Activated naive CD8-positive, alpha-beta T cell treated with anti-CD3 and anti-CD28 coated beads, Interleukin-2, amount 10 ng/mL, durations not matched to agents 7 days and 5 days (primary cell): Measurements from ENCODE around the gene RHBDL1. TPM values are rescaled to one million over a fixed set of nuclear protein-coding genes. Genes with fewer than 3 reads are reported as not detected.

Source experiments
- ATAC-seq: fragments of 150-1000 bp; cut with Tn5 transposase; one replicate; pipeline ENCODE4 v1.10.0; 2021; ENCODE audit warnings: low read depth, moderate library complexity
- POLR2A ChIA-PET: fragments of 350-600 bp; sonication (Branson Sonifier 250); formaldehyde crosslinking; loops from one replicate; lab custom pipeline; 2021; ENCODE audit warnings: antibody characterized with exemption; lab: Charles Lee
- DNase-seq: peaks from one replicate; pipeline ENCODE4 v3.0.0; 2021
- H3K27ac Mint-ChIP-seq: one replicate; pipeline ENCODE4 v1.8.0; 2022; ENCODE audit warnings: mild to moderate bottlenecking, mixed read lengths
- H3K27me3 Mint-ChIP-seq: one replicate; pipeline ENCODE4 v1.8.0; 2022; ENCODE audit warnings: mild to moderate bottlenecking, moderate library complexity, mixed read lengths
- H3K36me3 Mint-ChIP-seq: one replicate; pipeline ENCODE4 v1.8.0; 2021; ENCODE audit warnings: mild to moderate bottlenecking, mixed read lengths
- H3K4me1 Mint-ChIP-seq: one replicate; pipeline ENCODE4 v1.8.0; 2021; ENCODE audit warnings: mixed read lengths
- H3K4me3 Mint-ChIP-seq: one replicate; pipeline ENCODE4 v1.8.0; 2022; ENCODE audit warnings: mild to moderate bottlenecking, moderate library complexity, mixed read lengths
- H3K9me3 Mint-ChIP-seq: one replicate; pipeline ENCODE4 v1.8.0; 2021; ENCODE audit warnings: mixed read lengths
- total RNA-seq, 2 experiments: library from RNA; stranded (reverse); gene quantifications; one replicate each; pipeline ENCODE4 v1.2.3, GENCODE V29; 2021

Gene RHBDL1
- total RNA-seq, 2 experiments from 2014 or later, result 1.1 to 1.7 TPM

- no peak within 1 kb of the TSS for H3K27ac Mint-ChIP-seq
- POLR2A ChIA-PET, result interaction anchor here (0.6 to 2.3 kb wide), 6 partner anchors 10 to 1219 kb away, joined by 3 to 11 read pairs (median 5); partner anchors contain the start of genes CHTF18, CIAO3 and RPUSD1
Observed at GRCh38 chr16:714558-715476, 39.3 kb downstream of the RHBDL1 start, which contains the start of gene METRN. TSS of gene METRN (plus strand) at chr16:715118. CDS start at chr16:715290, 172 bp downstream.

DNA sequence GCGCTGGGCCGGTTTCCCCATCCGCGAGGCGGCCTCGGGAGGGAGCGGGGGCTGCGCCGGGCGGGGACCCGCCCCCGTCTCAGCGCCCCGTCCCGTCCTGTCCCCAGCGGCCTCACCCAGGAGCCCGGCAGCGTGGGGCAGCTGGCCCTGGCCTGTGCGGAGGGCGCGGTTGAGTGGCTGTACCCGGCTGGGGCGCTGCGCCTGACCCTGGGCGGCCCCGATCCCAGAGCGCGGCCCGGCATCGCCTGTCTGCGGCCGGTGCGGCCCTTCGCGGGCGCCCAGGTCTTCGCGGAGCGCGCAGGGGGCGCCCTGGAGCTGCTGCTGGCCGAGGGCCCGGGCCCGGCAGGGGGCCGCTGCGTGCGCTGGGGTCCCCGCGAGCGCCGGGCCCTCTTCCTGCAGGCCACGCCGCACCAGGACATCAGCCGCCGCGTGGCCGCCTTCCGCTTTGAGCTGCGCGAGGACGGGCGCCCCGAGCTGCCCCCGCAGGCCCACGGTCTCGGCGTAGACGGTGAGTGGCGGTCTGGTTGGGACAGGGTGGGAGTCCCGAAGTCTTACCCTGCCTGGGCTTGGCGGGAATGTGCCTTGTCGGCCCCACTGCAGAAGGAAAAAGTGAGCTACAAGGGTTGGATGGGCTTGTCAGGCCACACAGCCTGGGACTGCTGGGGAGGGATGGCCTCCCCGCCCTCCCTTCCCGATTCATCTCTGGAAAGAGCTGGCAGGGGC is 40.2 kb downstream of the RHBDL1 start:
- H3K4me1 Mint-ChIP-seq, result peaks cover 7% of the 10 kb centered on the region
- H3K27ac Mint-ChIP-seq, result no peak overlapping the region
- no peaks in the 10 kb centered on the region for H3K9me3 Mint-ChIP-seq
- ATAC-seq (peak; percentile 9), DNase-seq (no peak)
- H3K36me3 Mint-ChIP-seq, result no peaks in the 10 kb centered on the region
- POLR2A ChIA-PET, result interaction anchor here (0.6 to 2.3 kb wide), 7 partner anchors 9 to 1218 kb away, joined by 3 to 11 read pairs (median 5); partner anchors contain the start of genes CHTF18, CIAO3 and RPUSD1
- peak overlapping the region; percentile 25 for H3K4me3 Mint-ChIP-seq
- peaks cover 14% of the 10 kb centered on the region for H3K27me3 Mint-ChIP-seq

More at GRCh38 chr16:714558-715476, 39.3 kb downstream of the RHBDL1 start, which contains the start of gene METRN:
- Mint-ChIP-seq H3K9me3 (no peaks in the 10 kb centered on the region), H3K27me3 (peaks cover 14% of the 10 kb centered on the region), H3K4me3 (peak within 1 kb of the TSS; percentile 25), H3K4me1 (peaks cover 4% of the 10 kb centered on the region), H3K36me3 (no peaks in the 10 kb centered on the region)
- ATAC-seq (peak; percentile 84), DNase-seq (peak; percentile 97)

- Mint-ChIP-seq H3K27me3 (peaks cover 13% of the 10 kb centered on the region), H3K36me3 (no peaks in the 10 kb centered on the region), H3K4me1 (peaks cover 7% of the 10 kb centered on the region), H3K9me3 (no peaks in the 10 kb centered on the region), H3K27ac (no peak overlapping the region), H3K4me3 (peak overlapping the region; percentile 42)
- POLR2A ChIA-PET, result interaction anchor here (1.0 to 2.3 kb wide), 5 partner anchors 9 to 24 kb away, joined by 3 to 11 read pairs (median 5); partner anchors contain the start of gene CIAO3
- DNase-seq (no peak), ATAC-seq (no peak)
Observed at GRCh38 chr16:716200-716568, 40.7 kb downstream of the RHBDL1 start.

DNA sequence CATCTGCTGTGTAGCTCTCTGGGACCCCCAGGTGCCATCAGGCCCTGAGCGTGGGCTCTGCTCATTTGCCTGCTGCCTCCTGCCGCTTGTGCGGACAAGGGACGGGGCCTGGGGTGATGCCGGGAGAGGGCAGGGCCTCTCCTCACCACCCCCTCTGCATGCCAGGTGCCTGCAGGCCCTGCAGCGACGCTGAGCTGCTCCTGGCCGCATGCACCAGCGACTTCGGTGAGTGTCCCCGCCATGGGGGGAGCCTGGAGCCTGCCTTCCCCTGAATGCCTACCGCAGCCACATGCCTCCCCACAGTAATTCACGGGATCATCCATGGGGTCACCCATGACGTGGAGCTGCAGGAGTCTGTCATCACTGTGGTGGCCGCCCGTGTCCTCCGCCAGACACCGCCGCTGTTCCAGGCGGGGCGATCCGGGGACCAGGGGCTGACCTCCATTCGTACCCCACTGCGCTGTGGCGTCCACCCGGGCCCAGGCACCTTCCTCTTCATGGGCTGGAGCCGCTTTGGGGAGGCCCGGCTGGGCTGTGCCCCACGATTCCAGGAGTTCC is 41.4 kb downstream of the RHBDL1 start:
- ATAC-seq, result no peak
- H3K36me3 Mint-ChIP-seq, result no peaks in the 10 kb centered on the region
- H3K4me1 Mint-ChIP-seq, result peaks cover 7% of the 10 kb centered on the region
- H3K4me3 Mint-ChIP-seq, result no peak overlapping the region
- no peaks in the 10 kb centered on the region for H3K9me3 Mint-ChIP-seq
- POLR2A ChIA-PET, result interaction anchor here (1.1 to 2.3 kb wide), 3 partner anchors 10 to 21 kb away, joined by 3 to 11 read pairs (median 5); no protein-coding TSS in a partner anchor
- no peak overlapping the region for H3K27ac Mint-ChIP-seq
- H3K27me3 Mint-ChIP-seq, result peaks cover 12% of the 10 kb centered on the region
- no peak for DNase-seq

DNA sequence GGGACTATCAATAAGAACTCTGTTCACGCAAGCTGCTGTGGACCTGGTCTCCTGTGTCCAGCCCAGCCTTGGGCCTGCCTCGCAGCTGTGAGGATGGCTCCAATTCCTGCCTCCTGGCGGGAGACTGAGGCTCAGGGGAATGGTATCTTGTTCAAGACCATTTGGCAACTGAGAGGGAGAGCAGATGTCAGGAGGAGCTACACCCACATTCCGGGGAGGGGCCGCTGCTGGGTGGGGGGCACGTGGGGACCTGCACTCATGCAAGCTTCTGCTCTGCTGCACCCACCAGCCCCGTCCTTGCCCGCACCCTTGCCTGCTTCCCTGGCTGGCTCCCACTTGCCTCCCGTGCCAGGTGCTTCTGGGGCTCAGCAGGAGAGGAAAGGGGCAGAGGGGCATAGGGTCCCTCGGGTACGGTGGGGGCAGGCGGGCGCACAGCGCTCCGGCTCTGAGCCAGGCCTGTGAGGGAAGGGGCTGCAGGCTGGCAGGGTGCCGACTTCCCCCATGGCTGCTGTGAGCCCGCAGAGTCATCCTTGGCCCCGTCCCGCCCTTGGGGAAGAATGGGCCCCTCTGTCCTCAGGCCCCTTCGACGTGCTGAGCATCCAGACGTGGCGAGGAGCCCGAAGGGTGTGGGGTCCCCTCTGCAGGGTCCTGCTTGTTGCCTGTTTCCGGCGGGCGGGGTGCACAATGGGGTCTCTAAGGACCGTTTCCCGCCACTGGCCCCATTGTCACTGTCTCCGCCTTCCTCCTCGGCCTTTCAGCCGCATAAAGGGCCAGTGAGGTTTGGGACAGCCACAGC is 42.2 kb downstream of the RHBDL1 start:
- DNase-seq, result no peak
- Mint-ChIP-seq H3K4me3 (no peak overlapping the region), H3K27me3 (peaks cover 11% of the 10 kb centered on the region), H3K27ac (no peak overlapping the region), H3K36me3 (no peaks in the 10 kb centered on the region), H3K9me3 (no peaks in the 10 kb centered on the region), H3K4me1 (peaks cover 7% of the 10 kb centered on the region)
- no peak for ATAC-seq
- POLR2A ChIA-PET, result interaction anchor here (0.6 kb wide), 1 partner anchor 19 kb away, joined by 3 read pairs; no protein-coding TSS in a partner anchor

DNA sequence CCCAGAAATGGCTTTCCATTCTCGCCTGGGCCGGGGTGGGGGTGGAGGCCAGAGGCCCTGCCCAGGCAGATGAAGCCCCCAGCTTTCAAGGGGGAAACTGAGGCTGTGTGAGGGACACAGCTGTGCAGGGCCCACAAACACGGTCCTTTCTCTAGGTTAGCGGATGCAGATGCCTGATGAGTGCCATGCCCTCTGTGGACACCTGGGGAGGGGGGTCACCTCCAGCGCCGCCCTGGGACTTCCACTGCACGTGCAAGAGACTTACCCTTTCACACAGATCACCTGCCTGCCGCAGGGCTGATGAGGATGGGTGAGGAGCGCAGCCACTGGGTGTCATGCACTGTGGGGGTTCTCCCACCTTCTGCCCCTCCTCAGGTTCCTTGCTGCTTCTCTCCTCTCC is 42.9 kb downstream of the RHBDL1 start:
- no peak overlapping the region for H3K4me3 Mint-ChIP-seq
- H3K4me1 Mint-ChIP-seq, result peaks cover 7% of the 10 kb centered on the region
- POLR2A ChIA-PET, result interaction anchor here (0.6 kb wide), 1 partner anchor 20 kb away, joined by 3 read pairs; no protein-coding TSS in a partner anchor

DNA sequence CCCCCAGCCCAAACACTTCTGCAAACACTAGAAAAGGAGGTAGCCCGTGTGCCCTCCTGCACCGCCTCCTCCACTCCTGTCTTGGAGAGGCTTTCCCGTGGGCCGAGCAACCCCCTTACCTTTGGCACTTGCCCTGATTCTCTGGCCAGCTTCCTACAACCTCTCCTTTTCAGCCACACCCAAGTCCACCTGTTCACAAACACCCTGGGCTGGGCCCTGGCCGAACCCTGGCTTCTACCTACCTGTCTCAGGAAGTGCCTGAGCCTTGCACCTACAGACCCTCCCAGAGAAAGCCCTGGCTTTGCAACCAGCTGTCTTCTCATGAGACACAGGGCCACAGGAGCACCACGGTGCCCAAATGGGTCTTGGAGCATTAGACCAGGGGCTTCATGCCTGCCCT is 43.5 kb downstream of the RHBDL1 start:
- Mint-ChIP-seq H3K36me3 (no peaks in the 10 kb centered on the region), H3K9me3 (no peaks in the 10 kb centered on the region), H3K4me1 (peaks cover 7% of the 10 kb centered on the region), H3K4me3 (no peak overlapping the region), H3K27me3 (peaks cover 7% of the 10 kb centered on the region), H3K27ac (no peak overlapping the region)
- DNase-seq, result no peak
- POLR2A ChIA-PET, result interaction anchor here (1.6 kb wide), 1 partner anchor 10 kb away, joined by 7 read pairs; no protein-coding TSS in a partner anchor
- no peak for ATAC-seq

More for the DNA sequence above, 42.9 kb downstream of the RHBDL1 start:
- Mint-ChIP-seq H3K27ac (no peak overlapping the region), H3K9me3 (no peaks in the 10 kb centered on the region), H3K36me3 (no peaks in the 10 kb centered on the region), H3K27me3 (peaks cover 7% of the 10 kb centered on the region)
- ATAC-seq (no peak), DNase-seq (no peak)

DNA sequence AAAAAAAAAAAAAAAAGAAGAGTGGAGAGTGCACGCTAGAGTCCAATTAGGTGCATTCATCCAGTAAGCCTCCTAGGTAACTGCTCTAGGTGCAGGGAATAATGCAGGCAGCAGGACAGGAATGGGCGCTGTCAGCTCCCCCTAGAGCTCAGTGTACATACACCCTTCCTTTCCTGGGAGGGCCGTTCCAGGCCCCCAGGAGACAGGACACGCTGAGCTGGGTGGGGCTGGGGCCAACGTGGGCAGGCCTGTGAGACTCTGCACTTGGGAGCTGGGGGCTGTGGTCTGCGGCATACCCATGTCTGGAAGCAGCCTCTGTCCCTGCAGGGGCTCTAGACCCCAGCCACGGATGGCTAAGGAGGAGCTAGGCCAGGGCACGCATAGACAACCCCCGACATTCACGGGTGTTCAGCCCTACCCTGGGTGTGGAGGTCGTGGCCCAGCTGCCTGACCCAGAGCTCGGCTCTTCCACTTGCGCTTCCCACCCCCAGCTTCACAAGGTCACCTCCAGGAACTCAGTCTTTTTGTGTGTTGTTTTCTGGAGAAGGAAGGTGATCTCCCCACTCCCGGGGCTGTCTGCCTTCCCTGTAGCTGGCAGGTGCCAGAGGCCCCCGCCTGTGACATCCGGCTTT is 44.5 kb downstream of the RHBDL1 start:
- DNase-seq, result no peak
- POLR2A ChIA-PET, result interaction anchor here (0.5 to 4.2 kb wide), 8 partner anchors 9 to 319 kb away, joined by 3 to 11 read pairs (median 4); partner anchors contain the start of genes CIAO3, RHOT2 and WDR24
- H3K9me3 Mint-ChIP-seq, result no peaks in the 10 kb centered on the region
- H3K27me3 Mint-ChIP-seq, result peaks cover 7% of the 10 kb centered on the region
- H3K4me1 Mint-ChIP-seq, result peaks cover 5% of the 10 kb centered on the region
- peak overlapping the region; percentile 56 for H3K27ac Mint-ChIP-seq
- H3K36me3 Mint-ChIP-seq, result no peaks in the 10 kb centered on the region
- H3K4me3 Mint-ChIP-seq, result peak overlapping the region; percentile 78
- ATAC-seq, result no peak

DNA sequence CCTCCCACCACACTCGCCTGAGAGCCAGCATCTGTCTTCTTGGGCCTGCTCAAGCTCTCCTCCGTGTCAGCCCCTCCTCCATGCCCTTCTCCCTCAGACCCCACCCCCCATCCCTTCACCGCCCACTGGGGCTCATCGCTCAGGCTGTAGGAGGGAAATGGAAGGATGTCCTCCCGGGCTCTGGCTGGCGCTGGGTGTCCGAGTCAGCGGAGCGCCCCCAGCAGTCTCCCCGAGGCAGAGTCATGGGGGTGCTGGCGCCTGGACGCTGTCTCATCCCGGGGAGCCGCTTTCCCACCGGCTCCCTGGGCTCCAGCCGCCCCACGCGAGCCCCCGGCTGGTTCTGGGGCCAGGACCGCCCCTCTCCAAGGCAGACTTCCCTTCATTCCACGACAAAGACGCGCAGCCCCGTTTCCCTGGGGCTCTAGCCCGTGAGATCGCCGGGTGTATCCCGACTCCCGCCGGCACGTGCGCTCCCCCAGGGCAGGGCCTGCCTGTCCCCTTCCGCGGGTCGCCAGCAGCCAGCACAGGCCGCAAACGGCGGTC is 45.0 kb downstream of the RHBDL1 start:
- Mint-ChIP-seq H3K27me3 (peaks cover 7% of the 10 kb centered on the region), H3K9me3 (no peaks in the 10 kb centered on the region), H3K36me3 (no peaks in the 10 kb centered on the region), H3K4me3 (peak overlapping the region; percentile 78), H3K27ac (peak overlapping the region; percentile 56), H3K4me1 (peaks cover 5% of the 10 kb centered on the region)
- POLR2A ChIA-PET, result interaction anchor here (0.6 to 4.2 kb wide), 10 partner anchors 8 to 52 kb away, joined by 3 to 11 read pairs (median 4); partner anchors contain the start of genes CIAO3, RHOT2, STUB1 and WDR24
- ATAC-seq, result peak; percentile 13
- DNase-seq, result no peak

GRCh38 chr16:720990-721764 is 45.7 kb downstream of the RHBDL1 start, which contains the start of gene ANTKMT:
TSS of gene ANTKMT (plus strand) at chr16:721146. CDS start at chr16:721275, 129 bp downstream.
- no peaks in the 10 kb centered on the region for H3K9me3 Mint-ChIP-seq
- DNase-seq (peak; percentile 86), ATAC-seq (peak; percentile 68)
- H3K36me3 Mint-ChIP-seq, result no peaks in the 10 kb centered on the region
- POLR2A ChIA-PET, result interaction anchor here (0.6 to 4.2 kb wide), 8 partner anchors 9 to 53 kb away, joined by 3 to 11 read pairs (median 5); partner anchors contain the start of genes CIAO3, RHOT2, STUB1 and WDR24
- H3K4me3 Mint-ChIP-seq, result peak within 1 kb of the TSS; percentile 78
- peaks cover 3% of the 10 kb centered on the region for H3K27me3 Mint-ChIP-seq
- H3K4me1 Mint-ChIP-seq, result peaks cover 5% of the 10 kb centered on the region
- H3K27ac Mint-ChIP-seq, result peak within 1 kb of the TSS; percentile 56
